HS-27A (cell line): Measurements from ENCODE around the gene TMEM150A.
"Not testable (repeated sequence)": the region's sequence is repeated elsewhere in the genome, so short reads cannot be mapped to it uniquely, and the experiment has no call there.

Experiments
- DNase-seq: peaks from one replicate; pipeline ENCODE4 v3.0.0-alpha.2; 2012; ENCODE audit warnings: low read depth, missing footprints

The TMEM150A gene

GRCh38 chr2:85611705-85612587, 9.4 kb upstream of the TMEM150A start, which contains the start of gene C2orf68:
TSS of gene C2orf68 (minus strand) at chr2:85612066. CDS start at chr2:85611984, 82 bp downstream.
- DNase-seq = peak; percentile 76

- no peak for DNase-seq
Observed at GRCh38 chr2:85611217-85611704, 8.8 kb upstream of the TMEM150A start.

GRCh38 chr2:85607268-85608215, 5.0 kb upstream of the TMEM150A start:
- no peak for DNase-seq

GRCh38 chr2:85606116-85606455, 3.6 kb upstream of the TMEM150A start:
- DNase-seq = no peak

GRCh38 chr2:85605406-85606115, 3.1 kb upstream of the TMEM150A start:
- peak; percentile 99 for DNase-seq

- DNase-seq = no peak
Observed at GRCh38 chr2:85604568-85605339, 2.3 kb upstream of the TMEM150A start.

GRCh38 chr2:85604133-85604444, 1.6 kb upstream of the TMEM150A start:
- DNase-seq = not testable (repeated sequence)

- no peak for DNase-seq
Observed at GRCh38 chr2:85601771-85602475, 575 bp downstream of the TMEM150A start.

- DNase-seq = no peak
Observed at GRCh38 chr2:85600951-85601770, 1.3 kb downstream of the TMEM150A start.

GRCh38 chr2:85600235-85600575, 2.3 kb downstream of the TMEM150A start:
- DNase-seq = no peak

GRCh38 chr2:85599468-85600234, 2.8 kb downstream of the TMEM150A start:
- no peak for DNase-seq

GRCh38 chr2:85598594-85599340, 3.7 kb downstream of the TMEM150A start:
- DNase-seq = no peak

- DNase-seq = no peak
Observed at GRCh38 chr2:85597241-85597640, 5.3 kb downstream of the TMEM150A start.

GRCh38 chr2:85596486-85597143, 5.9 kb downstream of the TMEM150A start:
- DNase-seq = no peak

- no peak for DNase-seq
Observed at GRCh38 chr2:85596026-85596333, 6.5 kb downstream of the TMEM150A start.

GRCh38 chr2:85595301-85596025, 7.0 kb downstream of the TMEM150A start, which contains the start of gene RNF181:
TSS of gene RNF181 (plus strand) at chr2:85595745. CDS start at chr2:85595764, 19 bp downstream.
- peak; percentile 100 for DNase-seq

GRCh38 chr2:85594715-85595300, 7.7 kb downstream of the TMEM150A start:
- DNase-seq = no peak
